ENCODE data around the gene HINT3. TPM values are rescaled to one million over a fixed set of nuclear protein-coding genes. Genes with fewer than 3 reads are reported as not detected.

The HINT3 gene
- total and polyA plus RNA-seq, 2 of the 13 experiments (the other 11 are each of a cell fraction or from before 2014, with no cell fraction given): 3.1 to 22.8 TPM

- peak; percentile 93 for TF ChIP-seq HNF4A (CRISPR knock-in tag; IDR thresholded peaks at IDR 0.05)
- TF ChIP-seq NFYB (CRISPR knock-in tag; IDR thresholded peaks at IDR 0.05): no peak
- TF ChIP-seq TCF12 (IDR thresholded peaks at IDR 0.05): no peak
- TF ChIP-seq TCF12 (CRISPR knock-in tag; IDR thresholded peaks at IDR 0.05): peak; percentile 68; the same call in 1 of the 2 replicates
- TF ChIP-seq TCF7 (IDR thresholded peaks at IDR 0.05; ENCODE audit: low read depth): peak; percentile 74
- no peak for TF ChIP-seq CSRNP1 (CRISPR knock-in tag; IDR thresholded peaks at IDR 0.05)
- TF ChIP-seq ZNF597 (CRISPR knock-in tag; IDR thresholded peaks at IDR 0.05): no peak
- TF ChIP-seq NFE2 (CRISPR knock-in tag; IDR thresholded peaks at IDR 0.05): no peak
- TF ChIP-seq EZH2 (conservative IDR thresholded peaks at IDR 0.05; ENCODE audit: low read depth, low read length): no peak
- TF ChIP-seq, protein P1, sequence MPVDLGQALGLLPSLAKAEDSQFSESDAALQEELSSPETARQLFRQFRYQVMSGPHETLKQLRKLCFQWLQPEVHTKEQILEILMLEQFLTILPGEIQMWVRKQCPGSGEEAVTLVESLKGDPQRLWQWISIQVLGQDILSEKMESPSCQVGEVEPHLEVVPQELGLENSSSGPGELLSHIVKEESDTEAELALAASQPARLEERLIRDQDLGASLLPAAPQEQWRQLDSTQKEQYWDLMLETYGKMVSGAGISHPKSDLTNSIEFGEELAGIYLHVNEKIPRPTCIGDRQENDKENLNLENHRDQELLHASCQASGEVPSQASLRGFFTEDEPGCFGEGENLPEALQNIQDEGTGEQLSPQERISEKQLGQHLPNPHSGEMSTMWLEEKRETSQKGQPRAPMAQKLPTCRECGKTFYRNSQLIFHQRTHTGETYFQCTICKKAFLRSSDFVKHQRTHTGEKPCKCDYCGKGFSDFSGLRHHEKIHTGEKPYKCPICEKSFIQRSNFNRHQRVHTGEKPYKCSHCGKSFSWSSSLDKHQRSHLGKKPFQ (CRISPR knock-in tag; IDR thresholded peaks at IDR 0.05; ENCODE audit: insufficient replicate concordance): peak; percentile 15
- TF ChIP-seq ASH2L (IDR thresholded peaks at IDR 0.05; ENCODE audit: insufficient read length, low read depth, low read length): peak; percentile 99
- TF ChIP-seq SRSF4 (IDR thresholded peaks at IDR 0.05; ENCODE audit: low read depth, low read length, poor library complexity, severe bottlenecking): no peak
- TF ChIP-seq TGIF2 (CRISPR knock-in tag; IDR thresholded peaks at IDR 0.05): no peak
- TF ChIP-seq ZSCAN9 (CRISPR knock-in tag; IDR thresholded peaks at IDR 0.05; ENCODE audit: borderline replicate concordance): peak; percentile 94
- TF ChIP-seq RCOR2 (CRISPR knock-in tag; IDR thresholded peaks at IDR 0.05): peak; percentile 64; the same call in 1 of the 2 replicates
- TF ChIP-seq ZNF317 (CRISPR knock-in tag; IDR thresholded peaks at IDR 0.05): peak; percentile 89
- TF ChIP-seq, protein P2, sequence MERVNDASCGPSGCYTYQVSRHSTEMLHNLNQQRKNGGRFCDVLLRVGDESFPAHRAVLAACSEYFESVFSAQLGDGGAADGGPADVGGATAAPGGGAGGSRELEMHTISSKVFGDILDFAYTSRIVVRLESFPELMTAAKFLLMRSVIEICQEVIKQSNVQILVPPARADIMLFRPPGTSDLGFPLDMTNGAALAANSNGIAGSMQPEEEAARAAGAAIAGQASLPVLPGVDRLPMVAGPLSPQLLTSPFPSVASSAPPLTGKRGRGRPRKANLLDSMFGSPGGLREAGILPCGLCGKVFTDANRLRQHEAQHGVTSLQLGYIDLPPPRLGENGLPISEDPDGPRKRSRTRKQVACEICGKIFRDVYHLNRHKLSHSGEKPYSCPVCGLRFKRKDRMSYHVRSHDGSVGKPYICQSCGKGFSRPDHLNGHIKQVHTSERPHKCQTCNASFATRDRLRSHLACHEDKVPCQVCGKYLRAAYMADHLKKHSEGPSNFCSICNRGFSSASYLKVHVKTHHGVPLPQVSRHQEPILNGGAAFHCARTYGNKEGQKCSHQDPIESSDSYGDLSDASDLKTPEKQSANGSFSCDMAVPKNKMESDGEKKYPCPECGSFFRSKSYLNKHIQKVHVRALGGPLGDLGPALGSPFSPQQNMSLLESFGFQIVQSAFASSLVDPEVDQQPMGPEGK (CRISPR knock-in tag; IDR thresholded peaks at IDR 0.05): peak; percentile 65
- no peak for TF ChIP-seq NR2F2 (IDR thresholded peaks at IDR 0.05; ENCODE audit: borderline replicate concordance, low read depth)
- TF ChIP-seq ZNF816 (CRISPR knock-in tag; IDR thresholded peaks at IDR 0.05; ENCODE audit: borderline replicate concordance): no peak
- TF ChIP-seq, protein P3, sequence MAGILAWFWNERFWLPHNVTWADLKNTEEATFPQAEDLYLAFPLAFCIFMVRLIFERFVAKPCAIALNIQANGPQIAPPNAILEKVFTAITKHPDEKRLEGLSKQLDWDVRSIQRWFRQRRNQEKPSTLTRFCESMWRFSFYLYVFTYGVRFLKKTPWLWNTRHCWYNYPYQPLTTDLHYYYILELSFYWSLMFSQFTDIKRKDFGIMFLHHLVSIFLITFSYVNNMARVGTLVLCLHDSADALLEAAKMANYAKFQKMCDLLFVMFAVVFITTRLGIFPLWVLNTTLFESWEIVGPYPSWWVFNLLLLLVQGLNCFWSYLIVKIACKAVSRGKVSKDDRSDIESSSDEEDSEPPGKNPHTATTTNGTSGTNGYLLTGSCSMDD (CRISPR knock-in tag; IDR thresholded peaks at IDR 0.05): no peak
- no peak; the same call in 1 of the 2 replicates for TF ChIP-seq ZNF770 (CRISPR knock-in tag; IDR thresholded peaks at IDR 0.05)
- TF ChIP-seq NFIB (CRISPR knock-in tag; IDR thresholded peaks at IDR 0.05; ENCODE audit: borderline replicate concordance): no peak
Measured at GRCh38 chr6:125944434-125944816, 12.1 kb upstream of the HINT3 start (continued).
